Measurements from ENCODE around the gene FRMD8. TPM values are rescaled to one million over a fixed set of nuclear protein-coding genes. Genes with fewer than 3 reads are reported as not detected.

Gene FRMD8
- total and polyA plus RNA-seq, 2 of the 4 experiments (the other 2 are of a cell fraction), result 11.3 to 19.8 TPM

DNA sequence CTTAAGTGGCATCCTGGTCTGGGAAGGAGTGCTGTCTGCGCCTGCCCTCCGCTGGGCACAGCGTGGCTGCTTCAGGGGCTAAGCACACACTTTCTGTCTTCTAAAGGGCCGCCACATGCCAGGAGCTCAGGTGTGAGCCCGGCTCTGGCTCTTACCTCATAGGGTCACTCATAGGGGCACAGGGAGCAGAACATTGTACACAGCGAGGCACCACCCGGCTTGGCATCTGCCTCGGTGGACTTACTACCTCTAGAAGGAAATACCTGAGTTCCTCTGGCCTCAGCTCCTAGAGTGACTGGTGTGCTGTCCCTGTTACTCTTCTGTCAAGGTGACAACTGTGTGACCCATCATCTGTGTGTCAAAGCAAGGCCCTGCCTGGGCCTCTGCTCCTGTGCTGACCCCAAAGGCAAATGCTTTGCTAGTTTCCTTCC is 49.6 kb downstream of the FRMD8 start:
- Histone ChIP-seq H3K4me3 (ENCODE audit: insufficient read depth, low read depth, low read length) (no peak overlapping the region), H2AK9ac (replicated peaks; ENCODE audit: low read depth, low read length, poor library complexity) (peak overlapping the region; percentile 17), H3K27ac (ENCODE audit: insufficient read depth, low read length) (no peak overlapping the region), H2BK20ac (ENCODE audit: low read depth, low read length) (no peak overlapping the region), H3K27me3 (ENCODE audit: control insufficient read depth, insufficient read depth, low read length) (no peaks in the 10 kb centered on the region), H2AK5ac (ENCODE audit: low read depth, low read length) (no peak overlapping the region), H2BK15ac (ENCODE audit: low read depth, low read length) (no peak overlapping the region), H3K9ac (ENCODE audit: low read depth, low read length) (no peak overlapping the region), H3K4me2 (ENCODE audit: low read depth, low read length) (no peak overlapping the region), H3K14ac (replicated peaks; ENCODE audit: low read depth, low read length) (no peak overlapping the region), H4K20me1 (ENCODE audit: insufficient read depth, low read length) (peaks cover 96% of the 10 kb centered on the region), H2AFZ (replicated peaks; ENCODE audit: low read length, poor library complexity) (no peak overlapping the region), H2BK120ac (ENCODE audit: low read depth, low read length) (no peak overlapping the region), H3K9me3 (ENCODE audit: control insufficient read depth, insufficient read depth, low read length) (no peaks in the 10 kb centered on the region), H3K23ac (ENCODE audit: low read depth, low read length) (no peak overlapping the region; the same call in none of the 2 replicates), H3K79me1 (ENCODE audit: low read depth in 1 of 2, low read length in 2 of 2) (peaks cover 9 to 53% of the 10 kb centered on the region in 2 experiments), H3K4ac (ENCODE audit: low read depth, low read length) (no peak overlapping the region), H4K8ac (ENCODE audit: low read depth in 2 of 2, low read length in 2 of 2) (no peak overlapping the region), H3K18ac (ENCODE audit: low read depth, low read length) (no peak overlapping the region), H2BK5ac (ENCODE audit: low read depth, low read length, poor library complexity, severe bottlenecking) (no peak overlapping the region), H3K9me1 (ENCODE audit: insufficient read depth, low read length) (peaks cover 4% of the 10 kb centered on the region), H4K5ac (ENCODE audit: low read depth, low read length) (no peak overlapping the region), H3K36me3 (ENCODE audit: control insufficient read depth, insufficient read depth, low read length) (peaks cover 46% of the 10 kb centered on the region), H3K4me1 (ENCODE audit: control insufficient read depth, insufficient read depth, low read length) (peaks cover 2% of the 10 kb centered on the region; the same call in 1 of the 2 replicates), H3K56ac (ENCODE audit: extremely low read depth, insufficient read depth, low read length) (no peak overlapping the region), H4K91ac (ENCODE audit: insufficient read depth, low read depth, low read length) (no peak overlapping the region)
- DNase-seq (no peak), ATAC-seq (ENCODE audit: low read depth) (no peak)
- no TSS peak for BruUV-seq (replicated peaks)
- dilution Hi-C loops (cut with HindIII; ENCODE audit: low sequenced_read_pairs, unreplicated experiment) (no loop called here), in situ Hi-C loops (cut with MboI; ENCODE audit: low sequenced_read_pairs) (no loop called here), intact Hi-C loops (cut with micrococcal nuclease) (no loop called here)
- ChIA-PET POLR2A (ENCODE audit: unreplicated experiment) (interaction anchor here (2.5 kb wide), 1 partner anchor 71 kb away, joined by 6 read pairs; no protein-coding TSS in a partner anchor), CTCF (interaction anchor here (0.6 kb wide), 1 partner anchor 1594 kb away, joined by 3 read pairs; no protein-coding TSS in a partner anchor)
- WGBS, 2 experiments (ENCODE audit: extremely low coverage in 2 of 2, insufficient read length in 1 of 2), result 92% methylated on average over 6 of the region's 8 CpGs; no CpG with 5 or more reads in 1 of the 2 experiments
- no peak for TF ChIP-seq FOS (IDR thresholded peaks at IDR 0.05; ENCODE audit: low read depth, low read length)
- peak; percentile 8 for TF ChIP-seq POLR2A (IDR thresholded peaks at IDR 0.05; ENCODE audit: low read depth, low read length)

Data from IMR-90 (cell line).